HG03135 (cell line): ENCODE results near the gene RWDD2A.
"Not testable (repeated sequence)": the region's sequence is repeated elsewhere in the genome, so short reads cannot be mapped to it uniquely, and the experiment has no call there.

ENCODE experiments used
- ATAC-seq: cut with Tn5 transposase; IDR thresholded peaks from one replicate; pipeline ENCODE4 v1.9.1; 2021; ENCODE audit warnings: mild to moderate bottlenecking, moderate library complexity; ENCODE audit not compliant: unreplicated experiment

RWDD2A gene

DNA sequence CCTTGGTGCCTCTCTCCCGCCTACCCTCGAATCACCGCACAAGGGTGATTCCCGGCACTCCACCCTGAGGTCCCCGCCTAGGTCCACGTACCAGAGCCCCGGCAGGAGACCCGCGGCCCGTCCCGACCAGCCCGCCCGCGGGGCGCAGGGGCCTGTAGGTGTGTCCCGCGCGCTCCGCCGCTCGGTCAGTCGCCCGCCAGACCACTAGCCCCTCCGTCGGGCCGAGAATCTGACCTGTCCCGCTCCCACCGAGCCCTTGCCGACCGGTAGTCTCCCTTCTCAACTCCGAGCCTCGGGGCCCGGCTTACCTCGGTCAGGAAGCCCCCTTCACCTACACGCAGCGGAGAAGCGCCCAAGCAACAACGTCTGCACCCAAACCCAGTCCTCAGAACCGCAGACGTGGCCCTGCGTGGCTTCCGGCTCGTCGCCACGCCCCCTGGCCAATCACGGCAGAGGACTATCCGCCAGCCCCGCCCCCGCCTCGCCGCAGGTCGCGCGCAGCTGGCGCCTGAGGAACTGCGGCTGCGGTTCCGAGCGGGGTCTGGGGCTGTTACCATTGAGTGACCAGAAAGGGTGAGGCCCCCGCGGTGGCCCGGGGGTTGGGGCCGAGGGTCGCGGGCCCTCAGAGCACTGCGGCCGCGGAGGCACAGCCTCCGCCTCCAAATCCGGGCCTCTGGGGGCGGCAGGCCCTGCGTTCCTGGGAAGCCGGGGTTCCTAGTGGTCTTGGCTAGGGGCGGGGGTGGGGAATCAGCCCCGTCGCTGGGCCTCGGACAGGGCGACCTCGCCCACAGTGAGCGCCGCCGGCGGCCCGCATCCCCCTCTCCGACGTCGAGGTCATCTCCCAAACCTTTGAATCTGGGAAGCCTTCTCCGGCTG, at the start of gene RWDD2A, which contains the start of gene PGM3:
Gene RWDD2A, plus strand, starts transcription at position 487 of the 876 bp plus-strand sequence. CDS start 1,095 bp downstream, outside the sequence.
Gene PGM3, minus strand, starts transcription at position 395 of the 876 bp plus-strand sequence. CDS start 2,253 bp downstream, outside the sequence.
- peak; percentile 98 for ATAC-seq

DNA sequence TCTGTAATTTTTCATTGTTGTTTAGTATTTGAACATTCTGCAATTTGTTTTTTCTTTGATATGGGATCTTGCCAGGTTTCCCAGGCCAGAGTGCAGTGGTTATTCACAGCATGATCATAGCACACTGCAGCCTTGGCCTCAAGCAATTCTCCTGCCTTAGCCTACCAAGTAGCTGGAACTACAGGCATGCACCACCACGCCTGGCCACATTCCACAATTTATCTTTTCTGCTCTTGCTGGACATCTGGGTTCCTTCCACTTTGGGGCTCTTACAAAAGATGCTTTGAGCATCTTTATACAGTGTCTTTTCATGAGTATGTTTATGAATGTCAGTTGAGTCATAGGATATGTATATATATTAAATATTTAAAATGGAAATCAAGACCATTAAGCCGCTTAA, 42.0 kb upstream of the RWDD2A start:
- no peak for ATAC-seq

DNA sequence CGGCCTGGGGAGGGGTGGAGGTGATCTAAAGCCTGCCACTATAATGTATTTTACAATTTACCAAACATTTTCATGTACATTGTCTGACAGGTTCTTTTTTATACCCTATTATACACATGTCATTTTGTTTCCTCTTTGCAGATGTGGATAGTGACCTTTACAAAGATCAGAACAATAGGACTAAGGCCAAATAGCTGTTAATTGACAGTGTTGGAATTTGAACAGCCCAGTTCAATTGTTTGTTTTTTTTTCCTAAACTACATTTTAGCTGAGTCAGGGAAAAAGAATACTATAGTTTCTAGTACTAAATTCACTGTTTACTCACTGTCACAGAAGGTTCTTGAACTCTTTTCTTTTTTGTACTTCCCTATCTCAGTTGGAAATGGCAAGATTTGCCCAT, 40.2 kb upstream of the RWDD2A start:
- no peak for ATAC-seq

DNA sequence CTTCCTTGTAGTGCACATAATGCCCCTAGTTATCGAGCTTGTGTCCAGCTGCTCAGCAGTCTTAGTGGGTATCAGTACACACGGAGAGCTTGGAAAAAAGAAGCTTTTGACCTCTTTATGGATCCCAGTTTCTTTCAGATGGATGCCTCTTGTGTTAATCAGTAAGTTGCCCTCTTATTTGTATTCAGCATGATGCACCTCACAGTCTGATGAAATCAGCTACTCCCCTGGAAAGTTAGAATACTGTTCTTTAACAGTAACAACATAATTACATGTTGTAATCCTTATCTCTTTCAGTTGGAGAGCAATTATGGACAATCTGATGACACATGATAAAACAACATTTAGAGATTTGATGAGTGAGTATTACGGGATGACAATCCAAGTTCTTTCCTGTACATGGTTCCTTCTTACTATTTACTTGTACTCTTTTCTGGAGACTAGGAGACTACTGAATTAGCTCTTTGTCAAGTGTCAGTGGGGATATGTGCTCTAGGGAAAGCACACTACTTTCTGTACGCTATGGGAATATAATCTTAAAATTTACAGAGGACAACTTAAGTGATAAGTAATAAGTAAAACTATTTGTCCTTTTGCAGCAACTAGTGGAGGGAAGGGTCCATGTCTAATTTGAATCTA, 39.2 kb upstream of the RWDD2A start:
- no peak for ATAC-seq

DNA sequence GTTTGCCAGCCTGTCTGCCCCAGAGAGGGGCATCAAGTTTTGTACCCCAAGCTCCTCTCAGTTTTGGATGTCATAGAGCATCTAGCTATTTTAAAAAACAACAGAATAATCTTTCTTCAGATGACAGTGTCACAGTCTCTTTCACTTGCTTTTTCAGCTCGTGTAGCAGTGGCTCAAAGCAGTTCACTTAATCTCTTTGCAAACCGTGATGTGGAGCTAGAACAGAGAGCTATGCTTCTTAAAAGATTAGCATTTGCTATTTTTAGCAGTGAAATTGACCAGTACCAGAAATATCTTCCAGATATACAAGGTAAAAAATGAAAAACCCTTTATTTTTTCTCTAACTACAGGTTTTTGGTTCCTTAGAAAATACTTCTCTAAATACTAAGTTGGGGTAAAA, 37.4 kb upstream of the RWDD2A start:
- no peak for ATAC-seq

DNA sequence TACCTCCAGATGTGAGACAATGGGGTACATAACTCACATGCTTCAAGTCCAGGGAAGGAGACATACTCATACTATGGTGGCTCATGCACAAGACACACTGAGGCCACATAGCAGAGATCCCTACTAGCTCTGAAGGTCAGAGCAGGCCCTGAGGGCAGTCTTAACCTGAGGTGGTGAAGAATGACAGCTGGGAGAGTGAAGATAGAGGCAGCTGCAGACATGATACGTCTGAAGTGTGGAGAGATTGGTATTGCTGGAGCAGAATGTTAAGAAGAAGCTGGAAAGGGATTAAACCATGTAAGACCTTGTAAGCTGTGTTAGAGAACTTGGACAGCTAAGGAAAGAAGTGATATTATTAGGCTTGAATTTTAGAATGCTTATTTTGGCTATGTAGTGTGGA, 33.0 kb upstream of the RWDD2A start:
- no peak for ATAC-seq

DNA sequence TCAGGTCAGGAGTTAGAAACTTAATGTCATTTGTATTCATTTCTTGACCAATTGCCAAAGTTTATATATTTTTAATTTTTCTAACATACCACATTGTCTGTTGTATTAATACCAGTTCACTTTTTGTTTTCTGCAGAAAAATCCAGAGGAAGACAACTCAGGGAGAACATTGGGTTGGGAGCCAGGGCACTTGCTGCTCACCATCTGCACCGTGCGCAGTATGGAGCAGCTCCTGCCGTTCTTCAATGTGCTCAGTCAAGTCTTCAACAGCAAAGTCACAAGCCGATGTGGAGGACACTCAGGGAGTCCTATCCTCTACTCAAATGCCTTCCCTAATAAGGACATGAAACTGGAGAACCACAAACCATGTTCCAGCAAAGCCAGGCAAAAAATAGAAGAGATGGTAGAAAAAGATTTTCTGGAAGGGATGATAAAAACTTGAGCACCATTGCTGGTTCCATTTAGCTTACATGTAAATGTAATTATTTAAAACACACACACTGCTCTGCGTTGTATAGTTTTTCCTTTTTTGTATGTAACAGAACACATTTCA, 25.4 kb upstream of the RWDD2A start:
- ATAC-seq, result no peak

- no peak for ATAC-seq
Measured at GRCh38 chr6:83168556-83168955, 24.6 kb upstream of the RWDD2A start.

DNA sequence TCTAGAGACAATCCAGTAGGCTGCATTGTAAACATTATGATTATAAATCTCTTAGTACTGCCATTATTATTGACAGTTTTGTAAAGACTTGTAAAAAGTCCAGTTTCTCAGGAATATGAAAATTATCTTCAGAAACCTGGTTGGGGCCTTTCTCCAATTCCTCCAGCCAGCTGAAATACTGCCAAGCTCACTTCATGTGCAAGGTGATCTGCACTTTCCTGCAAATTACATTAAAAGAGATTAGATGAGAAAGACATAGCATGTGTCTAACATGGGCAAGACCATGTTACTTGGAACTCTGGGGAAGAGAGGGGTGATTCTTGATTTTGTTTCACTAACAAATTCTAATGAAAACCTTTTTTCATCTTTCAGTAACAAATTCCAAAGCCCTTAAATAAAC, 24.1 kb upstream of the RWDD2A start:
- ATAC-seq, result no peak

GRCh38 chr6:83169511-83169910, 23.6 kb upstream of the RWDD2A start:
- no peak for ATAC-seq

GRCh38 chr6:83176246-83176645, 16.9 kb upstream of the RWDD2A start:
- no peak for ATAC-seq

DNA sequence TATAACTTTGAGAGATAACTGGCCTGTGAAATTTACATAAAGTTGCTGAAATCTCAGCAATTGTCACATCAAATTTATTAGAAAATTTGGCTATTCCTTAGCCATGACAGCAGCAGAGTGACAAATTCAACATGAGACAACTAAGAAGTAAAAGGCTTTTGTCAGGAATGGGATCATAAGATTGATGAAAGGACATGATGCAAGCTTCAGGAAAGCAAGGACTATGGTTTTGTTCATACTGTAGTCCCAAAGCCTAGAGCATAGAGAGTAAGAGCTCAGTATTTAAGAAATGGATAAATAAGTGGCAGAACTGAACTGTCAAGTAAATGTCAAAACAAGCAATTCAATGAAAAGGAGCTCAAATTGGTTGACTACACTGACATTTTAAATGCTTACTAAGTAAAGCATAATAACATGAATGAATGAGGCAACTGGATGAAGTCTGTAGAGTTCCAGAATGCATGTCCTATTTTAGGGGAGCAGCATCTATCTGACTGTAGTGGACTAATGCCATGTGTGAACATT, 12.7 kb upstream of the RWDD2A start:
- ATAC-seq, result no peak

- ATAC-seq, result no peak
Measured at GRCh38 chr6:83182114-83182513, 11.0 kb upstream of the RWDD2A start.

DNA sequence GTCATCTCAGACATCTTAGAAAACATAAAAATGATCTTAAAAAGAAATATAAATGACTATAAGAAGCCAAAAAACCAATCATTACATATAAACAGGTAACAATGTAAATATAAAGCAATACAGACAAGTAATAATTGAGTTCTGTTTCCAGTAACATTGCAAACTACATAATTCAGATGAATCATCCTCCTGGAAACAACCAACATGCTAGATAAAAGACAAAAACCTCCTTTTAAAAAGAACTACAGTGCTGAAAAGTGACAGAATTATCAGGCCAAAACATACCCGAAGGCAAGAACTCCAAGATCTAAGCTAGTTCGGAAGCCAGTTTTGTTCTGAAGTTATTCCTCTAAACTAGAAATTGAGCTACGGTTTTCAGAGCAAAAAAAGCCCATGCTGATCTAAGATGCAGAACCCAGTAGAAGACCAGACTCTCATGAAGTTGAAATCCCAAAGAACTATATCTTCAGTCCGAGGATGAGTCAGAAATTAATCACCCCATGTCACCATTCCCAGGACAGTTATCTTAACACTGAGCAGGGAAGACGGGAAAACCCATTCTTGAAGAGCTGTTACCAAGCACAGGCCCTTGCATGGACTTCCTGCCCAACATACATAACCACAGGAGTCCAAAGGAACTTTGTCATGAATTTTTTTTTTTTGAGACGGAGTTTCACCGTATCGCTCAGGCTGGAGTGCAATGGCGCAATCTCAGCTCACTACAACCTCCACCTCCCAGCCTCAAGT, 9.9 kb upstream of the RWDD2A start:
- no peak for ATAC-seq

- no peak for ATAC-seq
Measured at GRCh38 chr6:83185096-83185495, 8.1 kb upstream of the RWDD2A start.

DNA sequence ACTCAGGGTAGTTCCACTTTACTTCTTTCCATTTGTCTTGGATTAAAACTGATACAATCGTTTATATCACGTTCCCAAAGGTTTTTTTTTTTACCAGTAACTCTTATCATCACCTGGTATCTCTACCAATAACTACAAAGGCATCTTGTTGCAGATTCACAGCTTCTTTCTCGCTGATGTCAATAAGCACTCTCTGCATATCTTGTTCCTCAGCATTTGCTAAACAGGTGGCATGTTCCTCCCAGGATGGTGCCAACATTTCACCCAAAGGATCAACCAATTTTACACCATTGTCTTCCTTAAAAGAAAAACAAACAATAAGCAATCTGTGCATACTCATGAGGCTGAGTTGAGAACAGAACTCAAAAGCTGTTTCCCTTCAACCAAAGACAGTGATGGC, 4.7 kb upstream of the RWDD2A start:
- ATAC-seq, result no peak

DNA sequence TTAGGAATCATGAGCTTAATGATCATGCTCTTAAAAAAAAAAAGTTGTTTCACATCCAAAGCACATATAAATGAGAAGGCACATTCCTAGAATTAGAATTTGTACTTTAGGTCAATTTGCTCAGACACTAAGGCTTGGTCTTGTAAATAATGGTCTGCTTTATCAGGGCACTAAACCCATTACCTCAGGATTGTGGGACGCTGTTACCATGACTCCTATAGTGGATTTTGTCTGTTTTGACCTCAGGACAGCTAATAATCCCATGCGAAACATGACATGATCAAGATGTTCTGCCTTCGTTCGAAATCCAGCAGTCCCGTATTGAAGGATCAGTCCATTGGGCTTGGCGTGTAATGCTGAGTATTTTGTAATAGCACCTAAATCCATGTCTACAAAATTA, 2.5 kb upstream of the RWDD2A start:
- no peak for ATAC-seq

DNA sequence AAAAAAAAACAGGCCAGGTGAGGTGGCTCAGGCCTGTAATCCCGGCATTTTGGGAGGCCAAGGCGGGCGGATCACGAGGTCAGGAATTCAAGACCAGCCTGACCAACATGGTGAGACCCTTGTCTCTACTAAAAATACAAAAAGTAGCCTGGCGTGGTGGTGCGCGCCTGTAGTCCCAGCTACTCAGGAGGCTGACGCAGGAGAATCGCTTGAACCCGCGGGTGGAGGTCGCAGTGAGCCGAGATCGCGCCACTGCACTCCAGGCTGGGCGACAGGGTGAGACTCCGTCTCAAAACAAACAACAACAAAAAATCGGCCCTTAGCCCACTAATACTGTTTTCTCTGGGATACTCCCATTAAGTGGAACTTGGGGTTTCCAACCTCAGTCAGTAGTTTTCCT, 1.2 kb upstream of the RWDD2A start:
- ATAC-seq, result not testable (repeated sequence)

DNA sequence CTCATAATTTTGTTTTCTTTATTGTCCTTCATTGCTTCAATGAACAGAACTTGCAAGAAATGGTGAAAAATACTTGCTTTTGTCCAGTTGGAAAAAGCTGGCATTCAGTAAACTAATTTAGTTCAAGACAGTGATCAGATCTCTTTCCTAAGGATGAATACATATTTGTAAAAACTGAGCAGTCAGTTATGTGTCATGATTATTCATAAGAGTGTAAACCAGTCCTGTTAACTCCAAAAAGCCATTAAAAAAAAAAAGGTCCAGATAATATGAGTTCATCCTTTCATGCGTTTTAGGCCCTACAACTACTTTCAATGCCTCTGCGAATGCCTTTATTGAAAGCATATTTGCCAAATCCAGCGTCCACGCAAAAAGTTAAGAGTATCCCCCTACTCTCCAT, 701 bp upstream of the RWDD2A start:
- ATAC-seq, result no peak

DNA sequence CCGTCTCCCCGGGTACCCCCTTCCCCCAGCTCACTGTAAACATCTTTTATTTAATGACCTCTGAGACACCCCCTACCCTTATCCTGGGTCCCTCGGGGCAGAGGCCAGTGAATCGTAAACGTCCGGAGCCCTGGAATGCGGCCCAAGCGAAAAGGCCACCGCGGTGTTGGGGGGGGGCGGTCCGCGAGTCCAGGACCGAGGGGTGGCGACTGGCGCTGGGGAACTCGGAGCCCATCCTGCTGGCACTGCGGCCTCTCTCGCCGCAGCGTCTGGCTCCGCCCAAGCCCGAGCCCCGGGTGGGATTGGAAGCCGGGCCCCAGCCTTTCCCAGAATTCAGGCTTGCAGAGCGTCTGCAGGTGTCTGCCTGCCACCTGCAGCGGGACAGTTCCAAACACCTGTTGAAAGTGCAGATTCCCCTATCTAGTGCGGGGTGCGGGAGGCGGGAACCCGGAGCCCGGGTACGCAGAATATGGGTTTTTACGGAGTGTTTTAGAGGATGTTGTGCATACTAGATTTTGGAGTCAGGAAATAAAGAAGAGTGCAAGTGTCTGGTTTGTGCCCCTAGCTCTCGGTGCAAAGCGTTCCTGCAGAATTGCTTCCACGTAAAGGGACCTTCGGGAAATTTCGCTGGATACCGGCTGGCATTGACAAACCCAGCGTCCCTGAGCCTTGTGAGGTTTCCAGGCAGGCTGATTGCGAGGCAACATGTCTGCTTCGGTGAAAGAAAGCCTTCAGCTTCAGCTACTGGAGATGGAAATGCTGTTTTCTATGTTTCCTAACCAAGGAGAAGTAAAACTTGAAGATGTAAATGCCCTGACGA, 800 bp downstream of the RWDD2A start:
- ATAC-seq, result peak; percentile 17
